ENCODE data around the gene FCRL2.

FCRL2 gene

GRCh38 chr1:157776971-157777391 is at the start of gene FCRL2:
Gene FCRL2, minus strand, starts transcription at chr1:157777132. Its CDS starts 59 bp downstream, at chr1:157777073.
- no peak for DNase-seq

DNA sequence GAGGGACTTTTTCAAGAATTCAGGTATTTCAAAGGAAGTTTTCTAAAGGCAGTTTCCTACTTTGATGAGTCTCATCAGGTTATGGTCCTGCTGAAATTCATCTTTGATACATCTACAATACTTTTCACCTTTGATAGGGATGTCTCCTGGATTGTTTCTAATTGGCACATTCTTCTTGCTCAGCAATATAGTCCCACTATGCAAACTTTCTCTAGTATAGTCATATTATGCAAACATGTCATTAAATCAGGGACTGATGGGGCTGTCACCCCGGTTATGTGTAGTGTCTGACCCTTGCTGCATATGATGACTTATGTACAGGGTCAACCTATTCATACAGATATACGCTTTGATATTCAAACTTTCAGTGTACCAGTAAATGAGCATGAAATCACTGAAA is 43.4 kb upstream of the FCRL2 start:
- DNase-seq: no peak

DNA sequence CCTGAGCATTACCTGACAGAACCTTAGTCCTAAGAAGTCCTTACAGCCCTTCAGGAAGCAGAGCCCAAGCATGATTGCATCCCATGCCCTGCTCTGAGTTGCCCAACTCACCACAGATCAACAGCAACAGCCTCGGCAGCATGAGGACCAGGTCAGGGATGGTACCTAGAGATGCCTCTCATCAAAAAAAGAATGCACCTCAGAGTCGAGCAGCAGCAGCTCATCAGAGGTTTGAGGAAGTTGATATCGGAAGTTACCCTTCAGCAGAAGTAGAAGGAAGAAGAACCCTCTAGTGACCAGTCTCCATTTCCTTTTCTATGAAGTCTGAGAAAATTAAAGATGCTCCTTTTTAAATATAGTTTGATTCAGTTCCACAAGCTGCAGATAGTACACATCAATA is 43.0 kb upstream of the FCRL2 start, which contains the start of gene FCRL1:
Gene FCRL1 (minus strand): TSS at position 225 of the 400 bp plus-strand sequence. CDS start 83 bp downstream, at position 142.
- DNase-seq: no peak

DNA sequence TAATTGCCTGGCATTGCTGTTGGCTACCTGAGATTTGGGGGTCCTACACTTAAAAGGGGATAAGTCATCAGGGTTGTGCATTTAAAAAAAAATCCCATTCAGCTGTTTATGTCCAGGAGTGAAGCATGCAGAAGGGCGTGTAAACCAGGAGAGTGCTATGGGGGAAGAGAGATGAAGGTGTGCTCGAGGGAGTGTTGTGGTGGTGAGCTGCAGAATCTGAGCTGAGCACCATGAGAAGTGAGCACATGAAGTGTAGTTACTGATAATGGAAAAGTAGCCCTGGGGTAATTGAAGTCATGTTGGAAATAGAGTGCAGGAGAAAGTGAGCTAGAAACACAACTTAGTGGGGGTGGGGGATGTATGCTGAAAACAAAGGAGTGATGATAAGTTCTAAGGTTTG is 42.3 kb upstream of the FCRL2 start:
- DNase-seq: no peak

DNA sequence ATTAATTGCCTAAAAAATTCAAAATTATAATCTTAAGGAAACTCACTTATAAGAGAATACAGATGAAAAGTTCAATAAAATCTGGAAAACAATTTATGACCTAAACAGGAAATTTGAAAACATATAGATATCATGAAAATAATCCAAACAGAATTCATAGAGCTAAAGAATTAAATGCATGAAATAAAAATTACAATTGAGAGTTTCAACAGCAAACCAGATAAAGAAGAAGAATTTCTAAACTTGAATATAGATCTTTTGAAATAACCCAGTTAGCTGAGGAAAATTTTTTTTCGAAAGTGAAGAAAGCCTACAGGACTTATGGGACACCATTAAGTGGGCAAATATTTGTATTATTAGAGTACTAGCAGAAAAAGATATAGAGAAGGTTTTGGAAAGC is 36.3 kb upstream of the FCRL2 start:
- DNase-seq: no peak

- DNase-seq: no peak
These were observed 29.7 kb upstream of the FCRL2 start for GRCh38 chr1:157806431-157807149.

DNA sequence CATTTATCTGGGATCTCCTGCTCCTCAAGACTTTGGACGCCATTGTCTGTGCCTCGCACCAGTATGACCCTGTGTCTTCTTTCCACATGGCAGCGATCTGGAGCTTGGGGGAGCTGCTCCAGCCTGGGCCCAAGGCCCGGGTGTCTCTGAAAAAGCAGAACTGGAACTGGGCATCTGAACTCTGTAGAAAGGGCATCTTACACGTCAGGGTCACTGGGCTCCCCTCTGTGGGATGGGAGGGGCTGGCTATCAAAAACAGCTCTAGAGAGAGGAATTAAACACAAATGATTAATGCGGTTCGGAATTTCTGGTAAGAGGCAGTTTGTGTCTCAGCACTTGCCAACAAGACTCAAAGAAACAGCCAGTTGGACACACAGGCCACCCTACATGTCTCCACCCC is 26.9 kb upstream of the FCRL2 start:
- no peak for DNase-seq

DNA sequence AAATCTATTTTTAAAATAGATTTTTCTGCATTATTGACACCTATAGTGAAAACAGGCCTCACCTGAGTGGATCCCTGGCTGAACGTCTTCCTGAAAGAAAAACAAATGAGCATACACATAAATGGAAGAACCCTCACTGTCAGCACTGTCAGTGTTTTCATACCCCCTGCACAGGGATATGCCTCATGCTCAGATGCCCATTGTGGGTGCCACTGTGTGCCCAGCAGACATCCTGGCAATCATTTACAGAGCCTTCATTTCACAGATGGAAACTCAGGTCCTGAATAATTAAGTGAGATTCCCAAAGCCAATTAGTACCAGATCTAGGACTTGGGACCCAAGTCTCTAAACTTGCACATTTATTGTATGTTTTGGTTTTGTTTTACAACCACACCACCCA is 23.1 kb upstream of the FCRL2 start:
- no peak for DNase-seq

DNA sequence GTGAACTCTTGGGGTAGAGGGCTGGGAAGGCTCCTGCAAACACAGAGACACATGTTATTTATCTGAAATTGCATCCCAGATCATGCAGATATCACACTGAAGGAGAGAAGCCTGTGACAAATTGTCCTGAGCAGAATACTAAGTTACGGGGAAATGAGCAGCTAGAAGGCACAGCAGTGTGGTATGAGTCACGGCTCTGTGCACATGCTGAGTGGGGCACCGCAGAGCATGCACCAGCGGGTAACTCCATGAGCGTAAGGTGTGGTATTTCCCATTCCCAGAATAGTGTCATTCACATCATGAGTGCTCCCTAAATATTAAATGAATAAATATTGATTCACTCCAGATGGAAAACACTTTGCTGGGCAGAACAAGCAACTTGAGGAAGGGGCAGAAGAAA is 21.3 kb upstream of the FCRL2 start:
- DNase-seq: no peak

GRCh38 chr1:157785248-157785647 is 8.3 kb upstream of the FCRL2 start:
- DNase-seq: no peak

DNA sequence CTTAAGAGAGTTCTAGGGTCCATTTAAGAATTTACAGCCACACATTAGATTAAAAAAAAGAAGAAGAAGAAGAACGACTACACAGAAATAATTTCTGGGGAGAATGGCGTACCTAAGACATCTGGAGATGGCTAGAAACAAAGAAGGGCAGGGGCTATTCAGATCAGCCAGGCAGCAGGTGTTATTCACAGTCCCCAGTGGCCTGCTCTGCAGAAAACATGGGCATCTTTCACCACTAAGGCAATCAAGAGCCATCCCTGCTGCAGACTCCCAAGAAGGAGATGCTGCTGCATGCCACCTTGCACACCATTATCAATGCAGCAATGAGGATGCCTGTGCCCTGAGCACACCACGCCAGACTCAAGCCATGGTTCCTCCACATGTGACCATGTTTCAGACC is 7.9 kb upstream of the FCRL2 start:
- DNase-seq: no peak

- no peak for DNase-seq
These were observed 6.0 kb upstream of the FCRL2 start for GRCh38 chr1:157782931-157783330.

DNA sequence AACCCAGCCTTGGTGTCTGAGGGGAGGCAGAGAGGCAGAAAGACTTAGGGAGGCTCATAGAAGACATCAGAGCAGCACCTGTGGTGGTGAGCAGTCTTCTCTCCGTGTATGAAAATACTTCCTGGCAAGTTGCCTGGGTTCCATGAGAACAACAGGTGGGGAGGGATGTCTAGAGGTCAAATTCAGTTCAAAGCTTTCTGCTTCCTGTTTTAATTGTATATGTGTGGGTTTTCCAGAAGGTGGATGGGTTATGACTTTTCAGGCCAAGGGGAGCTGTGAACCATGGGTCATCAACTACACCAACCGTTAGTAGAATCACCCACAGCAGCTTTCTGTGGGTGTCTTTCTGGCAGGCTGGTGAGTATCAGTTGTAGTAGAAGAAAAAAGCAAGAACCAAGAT is 4.1 kb upstream of the FCRL2 start:
- no peak for DNase-seq

GRCh38 chr1:157775101-157775870 is 1.6 kb downstream of the FCRL2 start:
- DNase-seq: no peak

DNA sequence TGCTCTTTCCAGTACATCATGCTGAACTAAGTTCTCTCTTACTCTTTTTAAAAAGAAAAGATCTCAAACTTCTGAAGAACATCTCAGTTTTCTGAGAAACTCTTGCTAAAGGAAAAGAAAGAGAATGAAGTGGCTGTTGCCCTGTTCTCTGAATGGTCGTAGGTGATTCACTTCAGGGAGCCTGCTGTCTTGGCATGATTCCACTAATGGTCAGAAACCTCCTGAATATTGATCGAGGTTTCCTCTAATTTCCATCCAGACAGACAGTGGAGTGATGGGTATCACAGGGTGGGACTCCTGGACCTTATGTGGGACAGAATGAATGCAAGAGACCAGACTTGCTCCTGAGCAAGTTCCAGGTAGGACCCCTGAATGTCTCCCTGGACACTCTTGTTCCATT is 2.5 kb downstream of the FCRL2 start:
- DNase-seq: no peak

DNA sequence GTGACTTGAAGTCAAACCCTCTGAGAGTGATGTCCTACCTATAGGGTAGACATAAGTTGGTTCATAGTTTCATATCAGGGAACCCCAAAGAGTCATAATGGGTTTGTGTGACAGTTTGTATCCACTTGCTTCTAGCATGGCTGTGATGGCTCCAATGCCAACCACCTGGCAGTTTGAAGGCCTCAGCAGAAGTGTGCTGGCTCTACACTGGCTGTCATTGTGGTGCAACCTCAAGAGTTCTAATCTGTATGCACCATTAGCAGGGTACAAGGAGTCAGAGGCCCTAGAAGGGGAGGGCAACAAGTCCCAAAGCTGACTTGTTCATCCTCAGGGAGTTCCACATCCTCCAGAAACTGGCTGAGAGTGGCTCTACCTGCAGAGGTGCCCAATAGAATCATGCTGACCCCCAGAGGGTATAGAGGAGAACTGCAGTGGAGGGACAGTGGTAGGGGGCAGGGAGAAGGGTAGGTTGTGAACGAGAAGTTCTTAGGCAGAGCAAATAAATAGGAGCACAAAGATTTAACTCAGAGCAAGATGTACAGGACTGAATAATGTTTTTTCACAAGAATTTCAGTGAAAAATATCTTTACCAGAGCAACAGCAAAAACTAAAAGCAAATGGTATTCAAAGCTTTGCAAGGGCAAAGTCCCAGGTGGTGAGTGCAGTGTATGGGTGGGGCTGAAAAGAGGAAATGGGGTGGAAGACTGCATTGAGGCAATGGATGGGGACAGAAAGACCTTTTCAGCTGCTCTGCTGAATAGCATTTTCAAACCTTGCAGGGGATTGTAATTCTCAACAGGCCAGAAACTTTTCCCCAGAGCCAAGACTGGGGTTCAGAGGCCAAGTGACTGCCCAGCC is 3.2 kb downstream of the FCRL2 start:
- no peak for DNase-seq

- DNase-seq: no peak
These were observed 5.1 kb downstream of the FCRL2 start for GRCh38 chr1:157771661-157772425.

GRCh38 chr1:157770442-157771043 is 6.4 kb downstream of the FCRL2 start:
- DNase-seq: no peak

GRCh38 chr1:157766792-157767191 is 10.1 kb downstream of the FCRL2 start:
- DNase-seq: no peak

DNA sequence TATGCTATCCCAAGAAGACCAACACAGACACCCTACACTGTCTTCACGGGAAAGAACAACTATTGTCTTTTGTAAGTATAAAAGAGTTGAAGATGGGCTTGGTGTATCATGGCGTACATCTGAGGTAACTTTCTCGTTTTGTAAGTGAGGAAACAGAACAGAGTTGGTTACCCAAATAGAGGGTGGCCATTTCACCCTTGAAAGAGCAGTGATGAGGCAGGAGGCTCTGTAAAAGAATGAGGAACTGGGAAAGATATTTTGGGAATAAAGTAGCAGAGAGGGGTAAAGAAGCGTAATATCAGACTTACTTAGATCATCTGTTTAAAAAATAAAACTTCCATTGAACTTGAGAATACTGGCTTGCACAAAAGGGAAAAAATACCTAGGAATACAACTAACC is 18.9 kb downstream of the FCRL2 start:
- no peak for DNase-seq

DNA sequence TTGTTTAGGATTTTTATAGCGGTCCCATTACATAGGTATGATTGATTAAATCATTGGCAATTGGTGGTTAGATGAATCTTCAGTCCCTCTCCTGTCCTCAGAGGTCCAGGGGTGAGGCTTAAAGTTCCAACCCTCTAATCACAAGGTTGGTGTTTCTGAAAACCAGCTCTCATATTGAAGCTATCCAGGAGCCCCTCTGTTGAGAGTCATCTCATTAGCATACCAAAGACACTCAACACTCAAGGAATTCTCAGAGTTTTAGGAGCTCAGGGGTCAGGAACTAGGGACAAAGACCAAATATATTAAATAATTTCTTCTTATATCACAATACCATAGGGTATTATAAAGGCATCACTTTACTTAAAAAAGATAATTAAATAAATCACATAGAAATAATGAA is 23.3 kb downstream of the FCRL2 start:
- no peak for DNase-seq

DNA sequence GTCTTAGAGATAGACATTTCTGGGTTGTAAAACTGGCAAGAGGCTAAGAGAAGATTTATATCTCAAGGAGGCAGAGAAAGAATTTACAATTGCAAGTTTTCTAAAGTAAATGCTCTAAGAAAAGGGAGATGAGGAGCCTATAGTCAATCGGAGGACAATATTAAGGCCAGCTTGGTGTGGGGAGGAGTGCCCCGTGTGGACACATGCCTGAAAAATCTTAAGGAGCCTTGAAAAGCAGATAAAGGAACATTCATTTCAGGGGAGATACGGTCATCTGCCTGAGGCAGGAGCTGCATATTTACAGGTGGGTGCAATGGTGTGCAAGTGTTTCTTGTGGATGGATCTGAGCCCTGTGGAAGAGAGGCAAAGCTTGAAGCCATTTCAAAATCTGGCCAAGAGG is 25.6 kb downstream of the FCRL2 start:
- DNase-seq: no peak

Measured in NCI-H146 (cell line).